Midbrain (tissue), 1 donor: ENCODE measurements around the gene ATP6V1G2.
A peak's percentile ranks its signal among the peaks of the same experiment; 100 is the strongest.

Experiments
- DNase-seq: peaks from one replicate; lab custom pipeline; 2025; lab: John Stamatoyannopoulos, UW

The ATP6V1G2 gene

DNA sequence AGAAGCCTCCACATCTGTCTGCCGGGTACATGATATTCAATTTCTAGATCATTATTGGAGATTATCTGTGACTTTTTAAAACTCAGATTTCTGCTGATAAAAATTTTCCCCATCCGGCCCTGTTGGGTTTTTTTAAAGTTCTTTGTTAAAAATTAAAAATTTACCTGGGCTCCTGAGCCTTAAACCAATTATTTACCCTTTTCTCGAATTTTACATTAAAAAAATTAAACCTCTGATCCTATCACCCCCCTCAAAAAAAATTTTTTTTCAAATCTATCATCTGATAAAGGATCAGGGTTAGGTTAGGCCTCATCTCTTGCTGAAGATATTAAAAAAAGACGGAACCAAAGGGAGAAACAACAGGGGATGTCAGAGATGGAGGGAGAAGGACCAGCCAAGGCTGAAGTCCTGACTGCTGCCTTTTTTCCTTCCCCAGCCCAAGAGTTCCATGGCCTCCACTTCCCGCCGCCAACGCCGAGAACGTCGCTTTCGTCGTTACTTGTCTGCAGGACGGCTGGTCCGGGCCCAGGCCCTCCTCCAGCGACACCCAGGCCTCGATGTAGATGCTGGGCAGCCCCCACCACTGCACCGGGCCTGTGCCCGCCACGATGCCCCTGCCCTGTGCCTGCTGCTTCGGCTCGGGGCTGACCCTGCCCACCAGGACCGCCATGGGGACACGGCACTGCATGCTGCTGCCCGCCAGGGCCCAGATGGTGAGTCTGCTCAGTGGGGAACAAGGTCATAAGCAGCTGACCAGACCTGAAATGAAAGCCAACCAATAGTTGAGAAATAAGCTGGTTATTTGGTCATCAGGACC, 1.5 kb upstream of the ATP6V1G2 start:
- no peak for DNase-seq

GRCh38 chr6:31546958-31547726, 734 bp upstream of the ATP6V1G2 start, which contains the start of gene NFKBIL1:
TSS of gene NFKBIL1 (plus strand) at chr6:31547608. CDS start at chr6:31547695, 87 bp downstream.
- DNase-seq: peak; percentile 97

GRCh38 chr6:31545291-31545690, 1.1 kb downstream of the ATP6V1G2 start:
- no peak for DNase-seq

DNA sequence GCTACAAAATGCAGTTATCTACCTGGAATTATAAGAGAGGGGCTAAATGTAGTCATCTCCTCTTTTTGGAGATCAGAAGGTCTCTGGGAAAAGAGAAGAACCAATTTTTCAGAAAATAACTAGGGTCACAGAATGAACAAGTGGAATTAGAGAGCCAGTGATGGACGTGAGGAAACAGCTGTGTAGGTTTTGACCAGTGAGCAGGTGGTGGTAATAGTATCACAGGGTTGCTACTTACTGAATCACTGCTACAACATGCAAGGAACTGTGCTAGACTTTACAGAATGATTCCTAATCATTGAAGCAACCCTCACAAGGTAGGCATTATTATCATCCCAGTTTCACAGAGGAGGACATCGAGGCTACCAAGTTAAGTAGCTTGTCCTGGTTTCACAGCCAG, 1.7 kb downstream of the ATP6V1G2 start:
- no peak for DNase-seq

GRCh38 chr6:31543639-31544038, 2.8 kb downstream of the ATP6V1G2 start:
- no peak for DNase-seq

DNA sequence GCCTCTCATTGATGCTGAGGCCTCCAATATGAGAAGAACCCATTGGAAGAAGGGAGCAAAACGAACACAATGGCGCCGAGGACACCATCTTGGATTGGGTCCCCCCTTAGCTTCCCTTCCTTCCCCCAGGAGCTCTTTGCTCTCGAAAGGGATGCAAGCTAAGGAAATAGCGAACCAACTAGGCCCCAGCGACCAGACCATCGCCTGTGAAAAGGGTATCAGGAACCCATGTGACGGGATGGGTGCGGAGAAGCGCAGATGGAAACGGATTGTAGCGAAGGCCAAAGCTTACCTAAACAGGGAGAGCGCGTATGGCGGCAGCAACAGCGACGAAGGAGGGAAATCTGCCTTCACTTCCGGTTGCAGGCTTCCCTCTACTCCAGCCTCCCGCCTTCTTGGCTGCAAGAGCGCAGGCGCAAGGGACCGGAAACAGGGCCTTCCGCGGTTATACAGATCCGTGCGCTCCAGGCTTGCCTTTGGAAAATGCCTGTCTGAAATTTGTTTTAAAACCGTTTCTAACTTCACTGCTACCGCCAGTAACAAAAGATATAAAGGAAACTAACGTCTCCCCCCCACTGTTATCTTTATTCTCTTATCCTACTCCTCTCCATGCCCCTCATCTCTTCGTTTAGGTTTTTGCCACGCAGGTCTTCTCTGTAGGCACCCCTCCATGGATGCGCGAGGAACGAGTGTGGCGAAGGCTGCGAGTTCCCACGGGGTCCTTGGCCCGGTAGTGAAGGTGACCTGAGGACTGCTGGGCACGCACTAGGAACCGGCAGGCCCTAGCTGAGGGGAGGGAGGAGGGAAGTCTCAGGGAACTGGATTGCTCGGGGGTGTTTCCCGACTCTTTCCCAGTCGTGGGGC, 4.5 kb downstream of the ATP6V1G2 start, which contains the start of gene DDX39B:
Gene DDX39B, minus strand, starts transcription at position 346 of the 864 bp plus-strand sequence. CDS start 1,471 bp downstream, outside the sequence.
- peak; percentile 97 for DNase-seq

GRCh38 chr6:31541059-31541657, 5.2 kb downstream of the ATP6V1G2 start:
- DNase-seq: peak; percentile 51

DNA sequence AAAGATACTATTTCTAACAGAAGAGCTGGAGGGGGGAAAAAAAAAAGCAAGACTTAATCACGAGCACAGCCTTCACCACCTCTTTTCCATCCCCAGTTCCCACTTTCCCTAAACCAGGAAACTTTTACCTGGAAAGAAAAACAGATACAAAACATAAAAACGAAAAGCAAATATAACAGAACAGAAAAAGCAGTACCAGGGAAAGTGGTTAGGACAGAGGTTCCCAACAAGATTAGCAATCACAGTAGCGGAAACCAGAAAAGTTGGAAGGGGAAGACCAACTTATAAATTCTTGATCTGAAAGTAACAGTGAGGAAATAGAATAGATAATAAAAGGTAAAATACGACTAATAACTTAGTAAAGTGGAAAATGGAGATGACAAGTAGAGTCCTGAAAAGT, 5.8 kb downstream of the ATP6V1G2 start:
- no peak for DNase-seq

DNA sequence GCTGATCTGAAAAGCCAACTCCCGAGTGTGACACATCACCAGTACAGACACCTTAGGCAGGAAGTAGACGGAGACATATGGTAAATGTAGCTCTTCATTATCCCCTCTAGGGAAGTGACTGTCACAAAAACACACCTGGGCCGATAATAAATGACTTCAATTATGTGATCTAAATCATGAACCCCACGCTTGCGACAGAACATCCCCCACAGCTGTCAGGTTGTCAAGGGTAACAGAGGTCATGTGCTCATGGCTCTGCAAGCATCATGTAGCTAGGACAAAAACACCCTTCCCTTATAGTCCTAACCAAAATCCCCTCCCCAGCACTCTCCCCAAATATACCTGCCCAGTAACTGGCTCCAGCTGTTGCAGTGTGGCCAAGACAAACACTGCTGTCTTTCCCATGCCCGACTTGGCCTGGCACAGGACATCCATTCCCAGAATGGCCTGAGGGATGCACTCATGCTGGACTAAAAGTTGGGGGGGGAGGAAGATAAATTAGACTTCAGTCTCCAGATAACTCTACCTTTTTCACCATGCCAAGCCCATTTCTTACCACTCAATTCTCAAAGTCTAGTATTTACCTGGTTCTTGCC, 7.5 kb downstream of the ATP6V1G2 start:
- DNase-seq: no peak

GRCh38 chr6:31535538-31536324, 10.7 kb downstream of the ATP6V1G2 start:
- no peak for DNase-seq

DNA sequence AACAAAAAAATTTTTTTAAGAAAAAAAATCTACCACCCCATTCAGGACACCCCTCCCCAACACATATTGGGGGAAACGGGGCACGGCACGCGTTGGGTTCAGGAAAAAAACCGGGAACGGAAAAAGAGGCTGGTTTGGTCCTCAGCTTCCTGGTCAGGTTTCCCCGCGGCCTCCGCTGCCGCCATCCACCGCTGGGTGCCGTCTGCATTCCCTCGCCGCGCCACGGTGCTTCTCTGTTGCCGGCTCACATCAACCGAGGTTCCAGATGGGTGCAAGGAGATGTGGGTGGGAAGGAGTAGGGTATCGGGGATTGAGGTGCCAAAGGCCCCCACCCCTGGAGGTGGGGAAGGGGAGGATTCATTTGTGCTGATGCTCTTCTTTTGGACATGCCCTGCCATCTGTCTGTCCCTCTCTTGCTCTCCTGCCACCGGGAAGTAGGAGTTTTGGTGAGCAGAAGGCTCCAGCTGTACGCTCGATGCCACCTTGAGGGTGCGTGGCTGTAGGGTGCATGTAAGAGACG, 11.8 kb downstream of the ATP6V1G2 start:
- DNase-seq: no peak

DNA sequence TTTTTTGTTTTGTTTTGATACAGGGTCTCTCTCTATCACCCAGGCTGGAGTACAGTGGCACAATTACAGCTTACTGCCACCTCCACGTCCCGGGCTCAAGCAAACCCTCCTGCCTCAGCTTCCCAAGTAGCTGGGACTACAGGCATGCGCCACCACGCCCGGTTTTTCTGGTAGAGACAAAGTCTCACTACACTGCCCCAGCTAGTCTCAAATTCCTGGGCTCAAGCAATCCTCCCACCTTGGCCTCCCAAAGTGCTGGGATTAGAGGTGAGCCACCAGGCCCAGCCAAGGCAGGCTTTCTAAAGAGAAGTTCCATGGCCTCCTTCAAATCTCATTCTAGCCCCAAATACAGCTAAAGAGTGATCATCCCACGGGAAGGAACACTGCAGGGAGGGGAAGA, 12.4 kb downstream of the ATP6V1G2 start:
- no peak for DNase-seq

GRCh38 chr6:31533455-31533841, 13.0 kb downstream of the ATP6V1G2 start:
- no peak for DNase-seq

GRCh38 chr6:31532644-31533454, 13.6 kb downstream of the ATP6V1G2 start:
- no peak for DNase-seq

GRCh38 chr6:31531771-31532643, 14.4 kb downstream of the ATP6V1G2 start:
- no peak for DNase-seq

DNA sequence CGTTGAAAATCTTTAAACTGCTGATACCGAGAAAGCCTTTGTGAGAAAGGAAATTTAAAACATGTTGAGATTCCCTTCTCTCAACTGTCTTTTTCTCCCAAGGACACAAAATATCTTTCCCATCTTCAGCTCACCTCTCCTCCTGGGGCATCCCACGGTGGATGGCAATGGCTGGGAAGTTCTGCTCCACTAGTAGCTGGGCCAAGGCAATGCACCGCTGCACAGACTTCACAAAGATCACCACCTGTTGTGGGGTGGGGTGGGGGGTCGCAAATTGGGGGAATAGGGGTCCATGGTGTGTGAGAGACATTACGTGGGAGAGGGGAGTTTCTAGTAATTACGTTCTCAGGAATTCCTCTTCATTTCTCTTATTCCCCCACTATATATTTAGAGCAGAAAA, 15.2 kb downstream of the ATP6V1G2 start:
- DNase-seq: no peak

DNA sequence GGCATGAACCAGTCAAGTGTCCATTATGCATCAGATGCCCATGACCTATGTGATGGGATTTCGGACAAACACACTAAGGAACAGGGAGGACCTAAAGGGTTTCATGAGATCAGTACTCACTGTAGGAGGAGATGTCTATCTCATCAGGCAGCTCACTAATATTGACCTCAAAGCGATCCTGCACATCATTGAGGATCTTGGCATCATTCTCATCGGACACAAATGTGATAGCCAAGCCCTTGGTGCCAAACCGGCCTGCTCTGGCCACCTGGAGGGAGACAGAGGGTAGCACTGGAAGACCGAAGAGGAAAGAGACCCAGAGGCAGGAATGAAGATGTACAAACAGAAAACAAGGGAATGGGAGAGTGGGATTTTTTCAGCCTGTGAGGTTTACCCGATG, 15.7 kb downstream of the ATP6V1G2 start:
- DNase-seq: no peak
